Ureter (tissue), 1 donor: ENCODE results near the gene LRRC4C. TPM values are rescaled to one million over a fixed set of nuclear protein-coding genes. Genes with fewer than 3 reads are reported as not detected.
A peak's percentile ranks its signal among the peaks of the same experiment; 100 is the strongest.

Experiments
- DNase-seq: peaks from one replicate; pipeline ENCODE4 v3.0.0-alpha.2; 2020; ENCODE audit warnings: low spot score
- total RNA-seq: library from RNA; stranded (reverse); gene quantifications from one replicate; pipeline ENCODE4 v1.2.4, GENCODE V29; 2023
- donor health status: DM: yes; HTN: yes; CAD: no.

LRRC4C gene
- total RNA-seq, 1 donor from 2014 or later: 3.6 TPM

- DNase-seq: no peak
Measured at GRCh38 chr11:41254966-41255365, 204.5 kb downstream of the LRRC4C start.

GRCh38 chr11:41250408-41250935 is 209.0 kb downstream of the LRRC4C start:
- no peak for DNase-seq

GRCh38 chr11:41247621-41248020 is 211.8 kb downstream of the LRRC4C start:
- no peak for DNase-seq

- peak; percentile 41 for DNase-seq
Measured at GRCh38 chr11:41246399-41246745, 213.1 kb downstream of the LRRC4C start.

GRCh38 chr11:41245704-41246398 is 213.6 kb downstream of the LRRC4C start:
- DNase-seq: no peak

- no peak for DNase-seq
Measured at GRCh38 chr11:41245184-41245583, 214.3 kb downstream of the LRRC4C start.

GRCh38 chr11:41237382-41237781 is 222.1 kb downstream of the LRRC4C start:
- DNase-seq: no peak

GRCh38 chr11:41235668-41236067 is 223.8 kb downstream of the LRRC4C start:
- DNase-seq: no peak

- no peak for DNase-seq
Measured at GRCh38 chr11:41225856-41226633, 233.4 kb downstream of the LRRC4C start.

- DNase-seq: no peak
Measured at GRCh38 chr11:41222236-41222635, 237.2 kb downstream of the LRRC4C start.

GRCh38 chr11:41206388-41206787 is 253.1 kb downstream of the LRRC4C start:
- DNase-seq: no peak

GRCh38 chr11:41201156-41201555 is 258.3 kb downstream of the LRRC4C start:
- DNase-seq: no peak

- no peak for DNase-seq
Measured at GRCh38 chr11:41190437-41191082, 268.9 kb downstream of the LRRC4C start.

GRCh38 chr11:41189701-41190436 is 269.6 kb downstream of the LRRC4C start:
- DNase-seq: no peak

GRCh38 chr11:41177791-41178190 is 281.7 kb downstream of the LRRC4C start:
- DNase-seq: no peak

GRCh38 chr11:41175304-41175972 is 284.0 kb downstream of the LRRC4C start:
- DNase-seq: no peak

- no peak for DNase-seq
Measured at GRCh38 chr11:41146326-41146725, 313.1 kb downstream of the LRRC4C start.

- DNase-seq: no peak
Measured at GRCh38 chr11:41145420-41145819, 314.0 kb downstream of the LRRC4C start.

GRCh38 chr11:41134971-41135370 is 324.5 kb downstream of the LRRC4C start:
- DNase-seq: no peak

GRCh38 chr11:41133023-41133422 is 326.4 kb downstream of the LRRC4C start:
- DNase-seq: no peak

GRCh38 chr11:41121600-41121999 is 337.9 kb downstream of the LRRC4C start:
- no peak for DNase-seq
